ENCODE results near the gene HOXB7. TPM values are rescaled to one million over a fixed set of nuclear protein-coding genes. Genes with fewer than 3 reads are reported as not detected.
A peak's percentile ranks its signal among the peaks of the same experiment; 100 is the strongest.

The HOXB7 gene
- total RNA-seq, 1 donor from 2014 or later = 15.0 TPM

DNA sequence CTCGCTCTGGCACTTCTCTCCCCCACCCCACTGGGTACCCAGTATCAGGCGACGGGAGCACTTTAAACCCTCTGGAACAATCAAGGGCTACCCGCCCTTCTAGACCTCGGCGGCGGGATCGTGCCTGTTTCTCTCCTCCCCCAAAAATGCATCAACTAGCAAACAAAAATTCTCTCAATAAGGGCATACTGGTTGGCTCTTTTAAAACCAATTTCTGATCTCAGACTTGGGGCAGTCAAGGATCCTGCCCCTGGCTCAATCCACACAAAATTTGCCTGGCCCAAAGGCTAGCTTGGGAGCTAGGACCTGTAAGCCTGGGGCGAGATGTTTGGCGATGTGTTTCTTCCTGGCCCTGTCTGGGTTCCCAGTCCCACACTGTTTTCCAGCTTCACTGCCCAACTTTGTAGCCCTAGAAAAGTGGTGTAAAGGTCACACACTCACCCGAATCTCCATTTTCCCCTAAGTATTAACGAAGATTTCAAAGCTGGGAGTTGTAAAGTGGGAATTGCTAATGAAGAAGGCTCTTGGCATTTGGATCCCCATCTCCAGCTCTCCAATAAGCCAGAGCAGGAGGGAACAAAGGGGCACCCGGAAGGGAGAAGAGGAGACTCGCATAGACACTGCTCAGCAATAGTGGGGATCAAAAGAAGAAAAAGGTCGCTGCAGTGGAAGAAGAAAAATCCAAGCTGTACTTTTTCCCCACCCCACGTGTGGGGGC is 51.5 kb downstream of the HOXB7 start:
- H3K9me3 ChIP-seq = no peaks in the 10 kb centered on the region
- TF ChIP-seq, protein P1, sequence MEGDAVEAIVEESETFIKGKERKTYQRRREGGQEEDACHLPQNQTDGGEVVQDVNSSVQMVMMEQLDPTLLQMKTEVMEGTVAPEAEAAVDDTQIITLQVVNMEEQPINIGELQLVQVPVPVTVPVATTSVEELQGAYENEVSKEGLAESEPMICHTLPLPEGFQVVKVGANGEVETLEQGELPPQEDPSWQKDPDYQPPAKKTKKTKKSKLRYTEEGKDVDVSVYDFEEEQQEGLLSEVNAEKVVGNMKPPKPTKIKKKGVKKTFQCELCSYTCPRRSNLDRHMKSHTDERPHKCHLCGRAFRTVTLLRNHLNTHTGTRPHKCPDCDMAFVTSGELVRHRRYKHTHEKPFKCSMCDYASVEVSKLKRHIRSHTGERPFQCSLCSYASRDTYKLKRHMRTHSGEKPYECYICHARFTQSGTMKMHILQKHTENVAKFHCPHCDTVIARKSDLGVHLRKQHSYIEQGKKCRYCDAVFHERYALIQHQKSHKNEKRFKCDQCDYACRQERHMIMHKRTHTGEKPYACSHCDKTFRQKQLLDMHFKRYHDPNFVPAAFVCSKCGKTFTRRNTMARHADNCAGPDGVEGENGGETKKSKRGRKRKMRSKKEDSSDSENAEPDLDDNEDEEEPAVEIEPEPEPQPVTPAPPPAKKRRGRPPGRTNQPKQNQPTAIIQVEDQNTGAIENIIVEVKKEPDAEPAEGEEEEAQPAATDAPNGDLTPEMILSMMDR (IDR thresholded peaks at IDR 0.05) = no peak
- no peak overlapping the region for H3K4me3 ChIP-seq
- peak overlapping the region; percentile 84 to 97 for H3K27ac ChIP-seq
- DNase-seq (ENCODE audit: low spot score in 2 of 2) = peak in 1 of 2 donors; percentile 40
- no peaks in the 10 kb centered on the region for H3K27me3 ChIP-seq
- H3K4me1 ChIP-seq = peaks cover 15 to 69% of the 10 kb centered on the region in 2 donors
- intact Hi-C loops (cut with DNase I) = no loop called here
- no peaks in the 10 kb centered on the region for H3K36me3 ChIP-seq

DNA sequence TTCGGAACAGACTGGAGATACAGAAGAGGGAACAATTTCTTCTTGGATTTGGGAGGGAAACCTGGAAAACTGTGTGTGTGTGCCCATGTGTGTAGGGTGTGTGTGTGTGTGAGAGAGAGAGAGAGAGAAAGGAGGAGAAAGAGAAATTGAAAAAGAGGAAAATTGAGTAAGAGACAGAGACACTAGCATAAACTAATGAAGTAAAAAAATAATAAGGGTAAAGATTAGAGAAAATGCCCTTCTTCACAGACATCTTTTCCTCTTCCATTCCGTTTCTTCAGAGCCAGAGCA is 52.0 kb downstream of the HOXB7 start:
- Histone ChIP-seq H3K27ac (peak overlapping the region; percentile 84 to 97), H3K4me3 (no peak overlapping the region), H3K4me1 (peaks cover 15 to 70% of the 10 kb centered on the region in 2 donors), H3K36me3 (no peaks in the 10 kb centered on the region), H3K27me3 (no peaks in the 10 kb centered on the region), H3K9me3 (no peaks in the 10 kb centered on the region)
- TF ChIP-seq, protein P1 (IDR thresholded peaks at IDR 0.05) = no peak
- DNase-seq (ENCODE audit: low spot score in 2 of 2) = no peak
- intact Hi-C loops (cut with DNase I) = no loop called here

DNA sequence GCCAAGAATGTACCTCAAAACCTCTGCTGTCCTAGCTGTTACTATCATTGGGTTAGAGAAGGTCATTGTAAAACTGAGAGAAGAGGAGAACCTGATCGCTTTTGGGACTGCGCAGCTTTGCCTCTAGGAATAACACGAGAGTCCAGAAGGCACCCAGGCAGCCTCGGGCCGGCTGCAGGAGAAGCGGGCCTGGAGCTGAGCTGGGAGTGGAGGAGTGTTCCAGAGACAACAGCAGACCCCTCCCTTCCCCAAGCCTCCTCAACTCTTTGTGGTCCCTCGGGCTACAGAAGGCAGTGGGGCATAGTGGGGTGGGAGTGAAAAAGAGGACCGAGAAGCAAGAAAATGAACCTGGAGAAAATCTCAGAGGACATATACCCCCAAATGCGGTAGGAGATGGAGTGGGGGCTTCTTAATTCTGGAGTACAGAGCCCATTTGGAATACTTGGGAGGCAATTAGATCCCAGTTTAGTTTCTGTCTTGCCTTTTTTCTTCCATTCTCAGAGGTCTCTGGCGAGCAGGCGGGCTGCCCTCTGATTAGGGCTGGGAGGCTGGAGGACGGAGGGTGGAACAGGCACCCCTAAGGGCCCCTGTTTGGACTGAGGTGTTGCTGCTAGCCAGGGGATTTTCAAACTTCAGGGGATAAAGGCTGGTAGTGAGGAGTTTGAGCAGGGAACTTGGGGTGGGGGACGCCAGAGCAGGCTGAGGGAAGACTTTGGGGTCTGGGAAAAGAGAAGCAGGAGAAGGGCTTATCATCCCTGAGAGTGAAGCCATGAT is 52.6 kb downstream of the HOXB7 start:
- Histone ChIP-seq H3K27me3 (no peaks in the 10 kb centered on the region), H3K4me1 (peaks cover 15 to 70% of the 10 kb centered on the region in 2 donors), H3K9me3 (no peaks in the 10 kb centered on the region), H3K4me3 (peak overlapping the region in 1 of 2 donors; percentile 80), H3K27ac (peak overlapping the region; percentile 84 to 97), H3K36me3 (no peaks in the 10 kb centered on the region)
- TF ChIP-seq, protein P1 (IDR thresholded peaks at IDR 0.05) = no peak
- intact Hi-C loops (cut with DNase I) = no loop called here
- DNase-seq (ENCODE audit: low spot score in 2 of 2) = no peak

Other genes with a start within 250 kb of the HOXB7 start
- not detected for gene SKAP1, start 180.8 kb downstream of the HOXB7 start, total RNA-seq
- gene HOXB1, start 80.0 kb downstream of the HOXB7 start, total RNA-seq = not detected
- 55.3 TPM for gene HOXB2, start 65.9 kb downstream of the HOXB7 start, total RNA-seq
- gene HOXB4, start 32.7 kb downstream of the HOXB7 start, total RNA-seq = 20.4 TPM
- gene HOXB3, start 20.8 kb downstream of the HOXB7 start, total RNA-seq = 19.3 TPM
- gene HOXB5, start 17.2 kb downstream of the HOXB7 start, total RNA-seq = 0.53 TPM
- gene HOXB6, start 6.0 kb downstream of the HOXB7 start, total RNA-seq = 5.1 TPM
- not detected for gene HOXB8, start 4.3 kb upstream of the HOXB7 start, total RNA-seq
- not detected for gene HOXB9, start 15.3 kb upstream of the HOXB7 start, total RNA-seq
- gene PRAC1, start 111.5 kb upstream of the HOXB7 start, total RNA-seq = not detected
- gene PRAC2, start 112.2 kb upstream of the HOXB7 start, total RNA-seq = not detected
- not detected for gene HOXB13, start 117.7 kb upstream of the HOXB7 start, total RNA-seq
- not detected for gene TTLL6, start 206.2 kb upstream of the HOXB7 start, total RNA-seq
- 34.9 TPM for gene CALCOCO2, start 220.0 kb upstream of the HOXB7 start, total RNA-seq

All from ascending aorta (tissue), 2 donors.